HG03097 (cell line): Measurements from ENCODE around the gene TRAF2.

ENCODE experiments used
- ATAC-seq: cut with Tn5 transposase; IDR thresholded peaks from one replicate; pipeline ENCODE4 v1.9.1; 2021; ENCODE audit not compliant: unreplicated experiment, low FRiP score

TRAF2 gene

DNA sequence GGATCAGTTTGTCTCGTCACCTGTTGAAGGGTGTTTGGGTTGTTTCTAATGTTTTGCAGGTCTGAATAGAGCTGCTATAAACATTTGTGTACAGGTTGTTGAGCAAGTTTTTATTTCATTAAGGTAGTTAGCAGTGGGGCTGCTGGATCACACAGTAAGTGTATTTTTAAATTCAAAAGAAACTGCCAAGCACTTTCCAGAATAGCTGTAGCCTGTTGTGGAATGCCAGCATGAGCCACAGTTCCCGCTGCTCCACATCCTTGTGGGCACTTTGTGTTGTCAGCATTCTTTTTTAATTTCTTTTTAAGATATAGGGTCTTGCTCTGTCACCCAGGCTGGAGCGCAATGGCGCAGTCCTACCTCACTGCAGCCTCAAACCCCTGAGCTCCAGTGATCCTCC lies 43.7 kb downstream of the TRAF2 start:
- no peak for ATAC-seq

DNA sequence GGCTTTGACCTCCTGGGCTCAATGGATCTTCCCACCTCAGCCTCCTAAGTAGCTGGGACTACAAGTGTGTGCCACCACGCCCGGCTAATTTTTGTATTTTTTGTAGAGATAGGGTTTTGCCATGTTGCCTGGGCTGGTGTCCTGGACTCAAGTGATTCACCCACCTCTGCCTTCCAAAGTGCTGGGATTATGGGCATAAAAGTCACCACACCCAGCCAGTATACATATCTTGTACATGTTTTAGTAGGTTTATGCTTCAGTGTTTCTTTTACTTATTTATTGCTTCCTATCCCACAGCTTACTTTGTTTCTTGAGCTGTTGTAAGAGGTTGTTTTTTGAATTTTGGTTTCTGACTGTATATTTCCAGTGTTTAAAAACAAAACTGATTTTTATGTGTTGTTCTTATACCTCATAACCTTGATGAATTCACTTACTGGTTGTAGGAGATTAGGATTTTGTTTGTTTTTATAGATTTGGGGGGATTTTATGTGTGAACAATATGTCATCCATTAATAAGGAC lies 45.4 kb downstream of the TRAF2 start:
- no peak for ATAC-seq

DNA sequence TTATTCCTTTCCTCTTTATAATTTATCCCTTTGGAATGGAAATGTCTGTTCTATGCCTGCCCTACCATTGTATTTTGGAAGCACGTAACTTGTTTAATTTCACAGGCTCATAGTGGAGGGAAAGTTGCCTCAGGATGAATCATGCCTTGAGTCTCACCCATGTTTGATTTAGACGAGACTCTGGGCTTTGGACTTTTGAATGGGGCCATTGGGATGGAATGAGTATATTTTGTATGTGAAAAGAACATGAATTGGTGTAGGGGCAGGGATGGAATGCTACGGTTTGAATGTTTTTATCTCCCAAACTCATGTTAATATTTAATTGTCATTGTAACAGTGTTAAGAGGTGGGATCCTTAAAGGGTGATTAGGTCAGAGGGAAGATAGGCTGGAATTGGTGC lies 48.0 kb downstream of the TRAF2 start:
- ATAC-seq = no peak

DNA sequence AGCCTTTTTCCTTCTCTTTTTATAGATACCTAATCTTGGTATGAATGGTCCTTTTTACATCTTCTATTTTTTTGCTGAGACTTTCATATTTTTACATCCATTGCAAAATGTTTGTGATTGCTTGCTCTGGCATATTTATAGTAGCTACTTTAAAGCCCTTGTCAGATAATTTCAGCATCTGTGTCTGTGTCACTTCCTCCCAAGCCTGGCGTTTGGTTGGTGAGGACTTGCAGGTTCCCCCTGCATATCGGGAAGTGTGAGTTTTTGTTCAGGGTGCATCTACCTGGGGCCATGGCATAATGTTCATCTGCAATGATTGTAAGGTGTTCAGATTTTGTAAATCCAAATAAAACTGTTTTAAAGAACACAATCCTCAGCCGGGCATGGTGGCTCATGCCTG lies 49.3 kb downstream of the TRAF2 start:
- no peak for ATAC-seq

DNA sequence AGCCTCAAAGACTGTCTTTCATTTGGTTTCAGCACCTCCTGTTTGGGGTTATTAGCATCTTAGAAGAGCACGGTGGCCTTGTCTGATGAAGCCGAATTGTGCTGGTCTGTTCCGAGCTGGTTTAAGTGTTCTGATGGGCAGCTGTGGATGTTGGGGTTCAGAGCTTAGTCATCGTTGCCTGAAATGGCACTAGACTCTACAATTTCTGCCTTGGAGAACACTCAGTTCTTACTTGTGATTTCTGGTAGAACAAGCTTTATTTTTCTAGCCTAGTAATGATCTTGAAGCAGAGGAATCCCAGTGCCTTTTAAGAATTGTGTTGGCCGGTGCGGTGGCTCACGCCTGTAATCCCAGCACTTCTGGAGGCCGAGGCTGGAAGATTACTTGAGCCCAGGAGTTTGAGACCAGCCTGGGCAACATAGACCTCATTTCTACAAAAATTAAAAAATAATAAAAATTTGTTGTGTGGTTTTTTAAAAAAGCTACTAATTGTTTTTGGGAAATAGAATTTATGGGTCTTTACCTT lies 50.4 kb downstream of the TRAF2 start:
- no peak for ATAC-seq

DNA sequence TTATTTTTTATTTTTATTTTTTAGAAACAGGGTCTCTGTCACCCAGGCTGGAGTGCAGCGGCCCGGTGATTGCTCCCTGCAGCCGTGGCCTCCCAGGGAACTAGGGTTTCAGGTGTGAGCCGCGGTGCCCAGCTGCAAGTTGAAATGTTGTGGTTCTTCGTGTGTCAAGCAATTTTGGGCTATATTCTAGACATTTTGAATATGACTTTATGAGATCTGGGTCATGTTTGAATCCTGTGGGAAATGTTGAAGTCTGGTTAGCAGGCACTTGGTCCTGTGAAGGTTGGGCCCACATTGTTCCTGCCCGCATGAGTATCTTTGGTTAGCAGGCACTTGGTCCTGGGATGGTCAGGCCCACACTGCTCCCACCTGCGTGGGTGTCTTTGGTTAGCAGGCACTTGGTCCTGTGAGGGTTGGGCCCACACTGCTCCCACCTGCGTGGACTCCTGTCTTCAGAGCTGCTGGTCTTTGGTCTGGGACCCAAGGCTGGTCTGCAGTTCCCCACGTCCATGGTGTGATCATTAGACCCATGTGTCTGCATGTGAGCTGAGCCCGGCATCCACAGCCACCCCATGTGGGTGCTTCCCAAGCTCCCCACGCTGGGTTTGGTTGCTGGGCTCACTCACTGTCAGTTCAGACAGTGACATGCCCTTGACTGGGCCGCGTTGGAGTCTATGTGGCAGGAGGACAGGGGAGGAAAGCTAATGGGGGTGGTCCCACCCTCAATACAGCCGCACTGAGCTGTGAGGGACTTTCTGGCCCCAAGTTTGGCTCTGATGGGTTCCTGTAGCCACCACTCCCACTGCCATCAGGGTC lies 51.1 kb downstream of the TRAF2 start:
- ATAC-seq = no peak

DNA sequence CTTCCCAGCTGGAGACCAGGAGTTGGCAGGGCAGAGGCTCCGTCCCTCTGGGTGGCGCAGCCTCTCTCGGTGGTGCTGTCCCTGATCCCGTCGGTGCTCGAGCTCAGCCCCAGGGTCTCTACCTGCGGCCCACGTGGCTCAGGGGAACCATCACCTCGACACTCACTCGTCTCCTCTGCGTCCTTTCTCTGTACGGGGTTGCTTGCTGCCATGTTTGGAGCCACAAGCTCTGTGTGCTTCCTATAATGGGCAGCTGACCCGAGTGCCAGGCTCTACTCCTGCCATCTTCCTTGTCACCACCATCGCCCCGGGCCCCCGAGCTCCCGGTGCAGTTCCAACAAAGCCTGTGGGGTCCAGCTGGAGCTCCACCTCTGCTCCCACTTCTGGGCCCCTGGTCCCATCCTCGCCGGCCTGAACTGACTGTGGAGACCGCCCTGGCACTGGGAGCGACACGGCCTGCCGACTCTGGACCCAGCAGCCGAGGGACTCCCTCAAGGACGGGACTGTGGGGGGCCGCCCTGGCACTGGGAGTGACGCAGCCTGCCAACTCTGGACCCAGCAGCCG lies 53.2 kb downstream of the TRAF2 start:
- no peak for ATAC-seq

DNA sequence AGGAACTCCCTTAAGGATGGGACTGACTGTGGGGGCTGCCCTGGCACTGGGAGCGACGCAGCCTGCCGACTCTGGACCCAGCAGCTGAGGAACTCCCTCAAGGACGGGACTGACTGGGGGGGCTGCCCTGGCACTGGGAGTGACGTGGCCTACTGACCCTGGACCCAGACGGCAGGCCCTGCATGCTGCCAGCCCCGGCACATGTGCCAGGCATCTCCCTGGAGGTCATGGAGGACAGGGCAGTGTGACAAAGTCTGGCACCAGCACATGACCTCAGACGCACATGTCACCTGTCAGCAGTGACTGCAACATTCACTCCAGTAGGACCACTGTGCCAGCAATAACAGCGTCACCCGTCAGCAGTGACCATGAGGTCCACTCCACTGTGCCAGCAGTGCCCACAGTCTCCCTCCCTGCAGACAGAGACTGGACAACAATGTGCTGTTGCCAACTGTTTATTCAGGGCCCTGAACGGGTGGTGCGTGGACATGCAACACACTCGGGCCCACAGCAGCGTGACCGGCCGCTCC lies 53.7 kb downstream of the TRAF2 start:
- no peak for ATAC-seq

DNA sequence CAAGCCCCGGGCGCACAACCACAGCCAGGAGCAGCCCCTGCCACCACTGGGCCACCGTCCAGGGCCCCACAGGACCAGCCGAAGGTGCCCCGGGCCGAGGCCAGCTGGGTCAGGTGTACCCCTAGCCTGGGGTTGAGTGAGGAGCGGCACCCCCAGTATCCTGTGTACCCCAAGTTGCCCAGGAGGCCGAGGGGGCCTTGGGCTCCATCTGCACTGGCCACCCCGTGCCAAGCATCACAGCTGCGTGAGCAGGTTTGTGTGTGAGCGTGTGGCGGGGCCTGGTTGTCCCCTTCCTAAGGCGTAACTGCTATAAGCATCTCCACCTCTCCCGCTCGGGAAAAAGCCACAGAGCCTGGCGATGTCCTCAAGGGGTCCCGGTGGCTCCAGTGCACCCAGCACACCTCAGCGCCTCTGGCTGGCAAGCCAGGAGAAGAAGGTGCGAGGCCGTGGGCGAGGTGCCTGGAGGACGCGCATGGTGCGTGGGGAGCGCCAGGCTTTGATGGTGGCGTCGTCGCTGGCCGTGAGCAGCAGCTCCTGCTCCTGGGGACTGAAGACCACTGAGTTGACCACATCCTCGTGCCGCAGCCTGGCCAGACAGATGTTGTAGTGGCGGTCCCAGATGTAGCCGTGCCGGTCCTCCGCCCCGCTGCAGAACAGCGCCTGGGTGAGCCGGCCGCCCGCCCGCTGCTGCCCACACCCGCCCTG lies 54.4 kb downstream of the TRAF2 start:
- no peak for ATAC-seq

DNA sequence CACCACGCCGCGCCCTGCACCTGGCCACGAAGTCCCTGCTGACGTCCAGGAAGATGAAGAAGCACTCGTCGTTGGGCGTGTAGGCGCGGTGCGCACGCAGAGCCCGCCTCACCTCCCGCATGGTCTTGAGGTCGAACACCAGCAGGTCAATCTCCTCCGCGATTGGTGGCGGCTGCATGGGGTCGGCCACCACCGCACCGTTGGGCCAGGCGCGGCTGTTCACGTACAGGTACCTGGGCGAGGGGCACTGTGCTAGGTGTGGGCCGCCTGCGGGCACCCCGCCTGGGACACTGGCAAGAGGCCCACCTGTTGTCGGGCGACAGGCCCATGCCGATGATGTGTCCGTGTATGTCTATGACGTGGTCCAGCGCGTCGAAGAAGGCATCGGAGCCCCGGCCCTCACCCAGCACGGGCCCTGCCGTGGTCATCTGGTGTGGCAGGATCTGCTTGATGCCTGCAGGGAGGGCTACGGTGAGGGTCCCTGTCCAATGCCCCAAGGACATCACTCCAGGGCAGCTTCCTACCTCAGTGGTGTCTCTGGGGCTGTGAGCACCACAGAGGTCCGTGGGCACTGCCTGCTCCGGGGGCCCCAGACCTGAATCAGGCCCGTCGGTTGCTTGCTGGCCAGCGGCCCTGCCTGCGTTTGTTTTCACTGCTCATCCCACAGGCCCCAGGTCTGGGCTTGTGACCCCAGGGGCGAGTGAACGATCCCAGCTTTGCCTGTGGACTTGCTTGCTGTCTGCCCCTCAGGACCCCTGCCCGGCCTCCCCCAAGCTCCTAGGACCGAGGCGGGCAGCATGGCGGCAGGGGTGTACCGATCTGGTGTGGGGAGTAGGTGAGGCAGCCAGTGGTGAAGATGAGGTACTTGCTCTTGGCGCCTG lies 55.2 kb downstream of the TRAF2 start:
- ATAC-seq = no peak

DNA sequence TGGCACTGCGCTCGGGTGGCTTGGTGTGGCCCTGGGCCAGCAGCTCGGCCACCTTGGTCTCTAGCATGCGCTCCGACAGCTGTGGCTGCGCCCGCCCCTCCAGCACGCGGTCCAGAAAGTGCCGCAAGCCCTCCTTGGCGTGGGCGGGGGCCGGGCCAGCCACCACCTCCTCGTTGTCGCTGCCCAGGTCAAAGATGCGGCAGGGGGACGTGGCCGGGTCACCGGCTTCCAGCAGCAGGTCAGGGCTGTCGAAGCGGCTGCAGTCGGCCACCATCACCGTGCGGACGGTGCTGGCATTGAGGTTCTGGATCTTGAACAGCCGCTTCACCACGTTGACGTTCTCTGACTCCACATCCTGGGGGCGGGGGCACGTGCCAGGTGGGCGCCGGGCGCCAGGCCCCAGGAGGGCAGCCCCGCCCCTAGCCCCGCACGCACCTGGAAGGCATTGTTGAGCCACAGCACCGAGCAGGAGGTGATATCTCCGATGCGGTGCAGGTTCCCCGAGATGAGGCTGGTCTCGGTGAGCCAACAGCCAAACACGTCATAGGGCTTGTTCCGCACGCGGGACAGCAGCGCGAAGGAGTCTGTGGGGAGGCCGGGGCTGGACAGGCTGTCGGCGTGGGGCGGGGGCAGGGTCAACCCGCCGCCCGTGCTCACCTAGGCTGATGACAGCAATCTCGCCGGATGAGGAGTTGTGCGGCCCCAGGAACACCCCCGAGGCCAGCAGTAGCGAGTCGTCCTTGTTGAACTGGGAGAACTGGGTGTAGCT lies 56.0 kb downstream of the TRAF2 start:
- ATAC-seq = no peak

DNA sequence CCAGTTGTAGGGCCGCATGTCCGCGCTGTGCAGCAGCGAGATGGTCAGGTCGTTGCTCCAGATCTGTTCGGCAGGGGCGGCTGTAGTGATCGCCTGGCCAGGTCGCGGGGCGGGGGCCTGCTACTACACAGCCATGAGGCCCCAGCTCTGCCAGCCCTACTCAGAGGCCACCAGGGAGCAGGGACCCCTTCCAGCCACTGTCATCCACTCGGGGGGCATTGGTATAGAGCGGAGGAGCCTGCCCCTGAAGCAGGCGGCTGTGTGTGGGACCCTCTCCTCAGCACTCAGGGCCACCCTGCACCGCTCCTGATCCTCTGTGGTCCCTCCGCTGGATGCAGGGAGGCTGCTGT lies 56.5 kb downstream of the TRAF2 start:
- ATAC-seq = no peak

DNA sequence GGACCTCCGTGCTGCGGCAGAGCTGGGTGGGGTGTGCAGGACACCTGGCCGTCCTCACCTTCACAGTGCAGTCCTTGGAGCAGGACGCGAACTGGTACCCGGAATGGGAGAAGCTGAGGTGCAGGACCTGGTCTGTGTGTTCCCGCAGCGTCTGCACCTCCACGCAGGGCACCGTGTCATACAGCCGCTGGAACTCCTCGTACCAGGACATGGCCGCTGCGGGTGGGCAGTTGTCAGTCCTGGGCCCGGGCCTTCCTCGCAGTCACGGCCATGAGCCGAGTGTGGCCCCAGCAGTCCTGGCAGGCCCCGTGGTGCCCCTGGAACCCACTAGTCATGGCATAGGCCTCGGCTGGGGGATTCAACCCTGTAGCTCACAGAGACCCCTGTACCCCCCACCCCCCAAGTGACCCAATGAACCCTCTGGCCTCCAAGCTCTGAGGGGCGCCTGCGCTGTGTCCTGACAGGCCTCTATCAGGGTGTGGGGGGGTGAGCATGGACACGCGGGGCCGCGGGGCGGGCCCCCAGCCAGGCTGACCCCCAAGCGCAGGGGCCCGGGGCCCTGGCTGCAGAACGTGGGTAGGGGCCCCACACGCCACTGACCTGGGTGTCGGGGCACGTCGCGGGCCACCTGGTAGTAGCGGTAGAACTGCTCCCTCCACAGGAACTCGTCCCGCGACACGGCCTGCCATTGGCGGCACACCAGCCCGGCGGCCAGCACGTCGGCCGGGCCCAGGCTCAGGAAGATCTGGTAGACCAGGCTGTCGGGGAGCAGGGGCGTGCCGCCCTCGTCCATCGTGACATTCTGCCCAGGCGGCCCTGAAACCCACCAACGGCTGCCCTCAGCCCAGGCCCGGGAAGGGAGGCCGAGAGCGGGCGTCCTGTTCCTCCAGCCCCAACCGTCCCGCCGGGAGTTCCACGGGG lies 57.2 kb downstream of the TRAF2 start:
- ATAC-seq = peak; percentile 3

DNA sequence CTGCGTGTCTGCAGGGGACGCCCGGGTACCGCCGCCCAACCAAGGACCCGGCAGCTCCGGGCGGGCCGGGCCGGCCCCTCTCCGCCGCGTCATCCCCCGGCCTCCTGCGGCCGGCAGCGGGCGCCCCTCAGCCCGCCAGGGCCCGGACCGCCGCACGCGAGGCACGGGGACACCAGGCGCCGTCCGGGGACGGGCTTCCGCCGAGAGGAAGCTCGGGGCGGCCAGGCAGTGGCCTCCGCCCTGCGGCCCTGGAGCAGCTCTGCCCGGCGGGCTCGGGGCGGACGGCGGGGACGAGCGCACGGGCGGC lies 57.8 kb downstream of the TRAF2 start:
- ATAC-seq = peak; percentile 35

DNA sequence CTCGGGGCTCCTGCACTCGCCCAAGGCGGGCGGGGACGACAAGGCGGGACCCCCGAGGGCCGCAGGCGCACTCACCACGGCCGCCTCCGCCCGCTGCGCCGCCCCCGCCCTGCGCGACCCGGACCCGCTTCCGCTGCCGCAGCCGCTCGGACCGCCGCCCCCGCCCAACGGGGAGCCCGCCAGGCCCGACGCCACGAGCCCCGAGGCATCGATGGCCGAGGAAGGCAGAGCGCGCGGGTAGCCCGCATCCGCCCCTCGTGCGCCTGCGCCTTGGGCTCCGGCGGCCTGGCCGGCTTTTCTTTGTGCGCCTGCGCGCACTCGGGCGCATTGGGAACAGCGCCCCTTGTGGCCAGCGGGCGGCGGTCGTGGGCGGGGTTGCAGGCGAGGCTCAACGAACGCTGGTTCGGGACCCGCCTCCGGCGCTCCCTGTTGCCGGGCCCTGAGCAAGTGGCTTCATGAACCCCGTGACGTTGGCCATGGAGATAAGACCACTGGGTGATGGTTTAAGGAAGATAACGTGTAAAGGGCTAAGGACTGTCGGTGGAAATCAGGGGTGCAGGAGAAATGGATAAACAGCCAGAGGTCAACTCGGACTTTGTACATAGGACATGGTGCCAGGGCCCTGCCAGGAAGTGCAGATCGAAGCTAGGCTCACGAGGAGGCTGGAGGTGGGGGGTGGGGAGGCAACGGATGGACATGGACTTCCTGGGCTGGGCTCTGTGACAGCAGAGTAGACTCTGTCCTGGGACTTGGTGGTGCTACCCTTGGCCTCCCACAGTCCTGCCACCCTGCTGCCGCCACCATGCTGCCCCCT lies 58.4 kb downstream of the TRAF2 start, which contains the start of the genes C8G and FBXW5:
Gene C8G, plus strand, starts transcription at position 725 of the 814 bp plus-strand sequence. Its CDS starts 78 bp downstream, at position 803.
Gene FBXW5, minus strand, starts transcription at position 220 of the 814 bp plus-strand sequence. CDS start 655 bp downstream, outside the sequence.
- ATAC-seq = peak; percentile 78

DNA sequence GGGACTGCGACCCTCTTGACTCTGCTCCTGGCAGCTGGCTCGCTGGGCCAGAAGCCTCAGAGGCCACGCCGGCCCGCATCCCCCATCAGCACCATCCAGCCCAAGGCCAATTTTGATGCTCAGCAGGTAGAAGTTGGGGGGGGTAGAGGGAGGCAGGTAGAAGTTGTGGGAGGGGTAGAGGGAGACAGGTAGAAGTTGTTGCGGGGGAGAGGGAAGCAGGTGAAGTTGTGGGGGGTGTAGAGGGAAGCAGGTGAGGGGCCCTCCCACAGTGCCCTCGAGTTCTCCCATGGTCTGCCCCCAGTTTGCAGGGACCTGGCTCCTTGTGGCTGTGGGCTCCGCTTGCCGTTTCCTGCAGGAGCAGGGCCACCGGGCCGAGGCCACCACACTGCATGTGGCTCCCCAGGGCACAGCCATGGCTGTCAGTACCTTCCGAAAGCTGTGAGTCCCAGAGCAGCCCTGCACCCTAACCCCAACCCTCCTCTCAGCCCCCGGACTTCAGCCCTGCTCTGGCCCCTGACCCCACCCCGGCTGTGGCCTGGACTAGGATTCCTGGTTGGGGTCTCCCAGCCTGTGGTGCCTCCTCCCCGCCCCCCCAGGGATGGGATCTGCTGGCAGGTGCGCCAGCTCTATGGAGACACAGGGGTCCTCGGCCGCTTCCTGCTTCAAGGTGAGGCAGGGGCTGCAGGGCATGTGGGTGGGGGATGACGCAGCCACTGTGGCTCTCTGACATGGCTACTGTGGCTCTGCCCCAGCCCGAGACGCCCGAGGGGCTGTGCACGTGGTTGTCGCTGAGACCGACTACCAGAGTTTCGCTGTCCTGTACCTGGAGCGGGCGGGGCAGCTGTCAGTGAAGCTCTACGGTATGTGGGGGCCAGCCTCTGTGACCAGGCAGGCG lies 59.3 kb downstream of the TRAF2 start:
- ATAC-seq = no peak
